Measurements from ENCODE around the gene FAM72B.
"Not testable (repeated sequence)": the region's sequence is repeated elsewhere in the genome, so short reads cannot be mapped to it uniquely, and the experiment has no call there.

GRCh38 chr1:121167225-121167738 lies 16.9 kb downstream of the FAM72B start:
- TF ChIP-seq CTCF, POLR2A (IDR thresholded peaks at IDR 0.05): not testable (repeated sequence)
